Measurements from ENCODE around the gene UBAC2. TPM values are rescaled to one million over a fixed set of nuclear protein-coding genes. Genes with fewer than 3 reads are reported as not detected.

The UBAC2 gene
- total and polyA plus RNA-seq, 2 of the 8 experiments (the other 6 are each of a cell fraction or from before 2014, with no cell fraction given): 75.9 to 76.9 TPM

GRCh38 chr13:99224021-99224420 lies 23.4 kb downstream of the UBAC2 start (continued):
- TF ChIP-seq CBX8 (IDR thresholded peaks at IDR 0.05; ENCODE audit: borderline replicate concordance, low read depth, low read length) (no peak), BRCA1 (IDR thresholded peaks at IDR 0.05; ENCODE audit: low read depth, low read length) (no peak), CTBP2 (IDR thresholded peaks at IDR 0.05; ENCODE audit: borderline replicate concordance, insufficient read depth, insufficient read length, low read length) (no peak), SP1 (IDR thresholded peaks at IDR 0.05; ENCODE audit: low read depth, low read length) (no peak), RXRA (IDR thresholded peaks at IDR 0.05; ENCODE audit: insufficient read depth, low read depth, low read length) (no peak), HDAC2 (IDR thresholded peaks at IDR 0.05; ENCODE audit: borderline replicate concordance in 1 of 2, low read depth in 2 of 2, low read length in 2 of 2) (no peak), CHD7 (IDR thresholded peaks at IDR 0.05; ENCODE audit: insufficient replicate concordance, low read length) (no peak), BCL11A (IDR thresholded peaks at IDR 0.05; ENCODE audit: low read depth in 2 of 2, low read length in 2 of 2) (no peak)
